NT2/D1 (cell line): ENCODE measurements around the gene PMEL.

Experiments used
- SUZ12 ChIP-seq: IDR thresholded peaks from 2 replicates; pipeline ENCODE4 v1.6.1; 2011; ENCODE audit not compliant: insufficient read length, insufficient read depth; ENCODE audit errors: extremely low read depth
- YY1 ChIP-seq: IDR thresholded peaks from 2 replicates; pipeline ENCODE4 v1.6.1; 2011; ENCODE audit not compliant: insufficient read length, insufficient read depth
- ZNF274 ChIP-seq: IDR thresholded peaks from 2 replicates; pipeline ENCODE4 v1.6.1; 2011; ENCODE audit warnings: mild to moderate bottlenecking, low read depth, low read length

DNA sequence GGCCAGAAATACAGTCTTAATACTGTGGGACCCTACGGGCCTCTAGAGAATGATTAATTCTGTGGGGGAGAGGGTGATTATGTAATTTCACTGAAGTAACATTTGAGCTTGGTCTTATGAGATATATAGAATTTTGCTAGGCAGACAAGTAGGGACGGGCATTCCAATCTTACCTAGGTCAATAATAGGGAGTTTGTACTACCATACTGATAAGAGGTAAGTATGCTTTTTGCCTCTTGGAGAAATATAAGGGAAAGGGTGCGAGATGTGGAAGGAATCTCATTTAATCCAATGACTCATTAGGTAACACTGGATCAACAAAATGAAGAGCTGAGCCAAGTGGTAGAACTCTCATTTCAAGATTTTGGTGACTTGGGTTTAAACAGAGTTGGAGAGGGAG is 13.2 kb upstream of the PMEL start:
- TF ChIP-seq ZNF274, result no peak
- no peak for TF ChIP-seq SUZ12
- TF ChIP-seq YY1, result no peak
